Endothelial cell of umbilical vein (primary cell): ENCODE data around the gene DDR2. TPM values are rescaled to one million over a fixed set of nuclear protein-coding genes. Genes with fewer than 3 reads are reported as not detected.

Experiments
- BruUV-seq: library from RNA; stranded (reverse); fragments of 400-500 nt; replicated peaks from 2 replicates; lab custom pipeline; 2021; lab: Mats Ljungman, UMichigan
- CTCF ChIA-PET: fragments of 300-600, 350-600 bp; sonication (Branson Sonifier 250); formaldehyde crosslinking; loops from one replicate; lab custom pipeline; 2021; ENCODE audit warnings: antibody characterized with exemption, inconsistent platforms; lab: Charles Lee
- POLR2A ChIA-PET: fragments of 300-600, 350-600 bp; sonication (Branson Sonifier 250); formaldehyde crosslinking; loops from one replicate; lab custom pipeline; 2021; ENCODE audit warnings: antibody characterized with exemption, inconsistent platforms; lab: Charles Lee
- DNase-seq: peaks from one replicate; pipeline ENCODE4 v3.0.0-alpha.2; 2011; ENCODE audit warnings: low read depth, low spot score
- FAIRE-seq: peaks from 2 replicates; lab custom pipeline; 2011; peaks lifted over from hg19 to GRCh38; lab: Jason Lieb, UNC
- H2AFZ ChIP-seq: 2 replicates; pipeline ENCODE4 v1.6.0; 2012; ENCODE audit warnings: low read depth, low read length, control low read depth, inconsistent platforms
- H3K27ac ChIP-seq: 2 replicates; pipeline ENCODE4 v1.5.1; 2011; ENCODE audit warnings: low read depth, mild to moderate bottlenecking, control low read depth, low read length, moderate library complexity; ENCODE audit not compliant: insufficient read depth
- H3K27me3 ChIP-seq, 2 experiments: 2 replicates each; pipeline versions ENCODE4 v1.6.0 to v1.6.1; 2011; ENCODE audit warnings: low read length in 2 of 2, mixed read lengths in 1 of 2; ENCODE audit not compliant: control insufficient read depth in 2 of 2, insufficient read depth in 2 of 2
- H3K36me3 ChIP-seq, 2 experiments: 2 replicates in 1 of 2; 3 replicates in 1 of 2; pipeline ENCODE4 v1.5.1; 2011; ENCODE audit warnings: low read length in 2 of 2, mild to moderate bottlenecking in 1 of 2, moderate library complexity in 1 of 2; ENCODE audit not compliant: control insufficient read depth in 2 of 2, insufficient read depth in 2 of 2; ENCODE audit errors: extremely low read depth in 1 of 2
- H3K4me1 ChIP-seq: 3 replicates; pipeline ENCODE4 v1.5.1; 2011; ENCODE audit warnings: mild to moderate bottlenecking, low read length; ENCODE audit not compliant: control insufficient read depth, insufficient read depth; ENCODE audit errors: extremely low read depth
- H3K4me2 ChIP-seq: 2 replicates; pipeline ENCODE4 v1.6.1; 2011; ENCODE audit warnings: low read length, control low read depth, mixed read lengths; ENCODE audit not compliant: insufficient read depth
- H3K4me3 ChIP-seq, 3 experiments: fragments of 200-600 bp in 1 of 3; sonication (generic), shearing (Covaris generic) in 1 of 3; replicated peaks in 1 of 3; 2 replicates each; pipeline ENCODE4 v1.5.1; 2011 to 2016; ENCODE audit warnings: control low read depth in 3 of 3, low read length in 3 of 3, mild to moderate bottlenecking in 2 of 3, inconsistent platforms in 1 of 3, low read depth in 1 of 3, moderate library complexity in 1 of 3; ENCODE audit not compliant: insufficient read depth in 1 of 3
- H3K79me2 ChIP-seq: 2 replicates; pipeline ENCODE4 v1.6.0; 2012; ENCODE audit warnings: low read length, inconsistent platforms; ENCODE audit not compliant: control insufficient read depth, insufficient read depth
- H3K9ac ChIP-seq: replicated peaks from 2 replicates; pipeline ENCODE3; 2011; ENCODE audit warnings: low read length, control low read depth; ENCODE audit not compliant: insufficient read depth; ENCODE audit errors: extremely low read depth
- H3K9me1 ChIP-seq: replicated peaks from 3 replicates; pipeline ENCODE4 v1.6.0; 2011; ENCODE audit warnings: mild to moderate bottlenecking, low read length; ENCODE audit not compliant: control insufficient read depth, insufficient read depth; ENCODE audit errors: extremely low read depth
- H3K9me3 ChIP-seq: replicated peaks from 2 replicates; pipeline ENCODE4 v1.5.1; 2012; ENCODE audit warnings: low read length, inconsistent platforms; ENCODE audit not compliant: control insufficient read depth, insufficient read depth
- H4K20me1 ChIP-seq: replicated peaks from 2 replicates; pipeline ENCODE3; 2011; ENCODE audit warnings: mild to moderate bottlenecking, low read length; ENCODE audit not compliant: control insufficient read depth, insufficient read depth; ENCODE audit errors: extremely low read depth
- CTCF ChIP-seq, 2 donors: IDR thresholded peaks; 1 replicate in 1 of 2; 2 replicates in 1 of 2; pipeline ENCODE4 v1.5.1; 2011; ENCODE audit warnings: low read length in 2 of 2, mild to moderate bottlenecking in 2 of 2, moderate library complexity in 2 of 2, control low read depth in 1 of 2, inconsistent platforms in 1 of 2, low read depth in 1 of 2; ENCODE audit not compliant: insufficient read depth in 1 of 2; ENCODE audit errors: extremely low read depth in 1 of 2
- EZH2 ChIP-seq: IDR thresholded peaks from 2 replicates; pipeline ENCODE4 v1.6.1; 2012; ENCODE audit warnings: borderline replicate concordance, low read depth, mild to moderate bottlenecking, moderate library complexity, low read length, inconsistent platforms; ENCODE audit not compliant: severe bottlenecking
- FOS ChIP-seq: IDR thresholded peaks from 2 replicates; pipeline ENCODE4 v1.6.1; 2011; ENCODE audit warnings: mild to moderate bottlenecking, low read length, moderate library complexity, borderline replicate concordance; ENCODE audit not compliant: insufficient read depth
- GATA2 ChIP-seq: IDR thresholded peaks from 2 replicates; pipeline ENCODE4 v1.7.0; 2011; ENCODE audit warnings: low read depth, mild to moderate bottlenecking, moderate library complexity, mixed read lengths, low read length; ENCODE audit not compliant: insufficient read length, insufficient read depth
- JUN ChIP-seq: IDR thresholded peaks from 2 replicates; pipeline ENCODE4 v1.6.1; 2011; ENCODE audit warnings: borderline replicate concordance, low read depth; ENCODE audit not compliant: insufficient read length, insufficient read depth
- MAX ChIP-seq: IDR thresholded peaks from 2 replicates; pipeline ENCODE4 v1.6.1; 2011; ENCODE audit not compliant: insufficient read depth, insufficient read length
- MYC ChIP-seq: IDR thresholded peaks from one replicate; pipeline ENCODE4 v1.6.1; 2011; ENCODE audit warnings: mild to moderate bottlenecking, low read depth, low read length
- POLR2A ChIP-seq: IDR thresholded peaks from 2 replicates; pipeline ENCODE4 v1.6.1; 2012; ENCODE audit warnings: low read depth, mild to moderate bottlenecking, control low read depth, low read length
- POLR2AphosphoS5 ChIP-seq: IDR thresholded peaks from 2 replicates; pipeline ENCODE4 v1.6.1; 2012; ENCODE audit warnings: low read depth, mild to moderate bottlenecking, control low read depth, low read length, moderate library complexity; ENCODE audit not compliant: insufficient read depth
- dilution Hi-C: fragments of 300-500 bp; cut with MboI; formaldehyde crosslinking; loops from one replicate; pipeline ENCODE4 v1.15.0; 2019; ENCODE audit warnings: low sequenced_read_pairs; ENCODE audit not compliant: extremely low pct_ligation_motif_present
- intact Hi-C: fragments of 100-400 bp; cut with micrococcal nuclease; formaldehyde crosslinking; loops from one replicate; pipeline ENCODE4 v1.10.0; 2022
- polyA plus RNA-seq, 4 experiments: library from polyadenylated mRNA; depleted of rRNA in 3 of 4; stranded (reverse) in 3 of 4; unstranded in 1 of 4; fragments of >200 nt; gene quantifications; 2 replicates each; pipeline versions ENCODE4 v1.2.1 to v1.2.3, GENCODE V29; 2011 to 2012; ENCODE audit warnings: missing spikeins in 1 of 4
- total RNA-seq: library from RNA; stranded (reverse); gene quantifications from 2 replicates; pipeline ENCODE4 v1.2.3, GENCODE V29; 2021

The DDR2 gene
- total and polyA plus RNA-seq, 2 donors (not counting 3 experiments of a cell fraction or from before 2014, with no cell fraction given): 27.8 to 30.8 TPM

- Histone ChIP-seq H3K9ac (no peak overlapping the region), H3K36me3 (no peaks in the 10 kb centered on the region), H3K79me2 (no peaks in the 10 kb centered on the region), H2AFZ (no peak overlapping the region), H3K4me1 (no peaks in the 10 kb centered on the region), H4K20me1 (peaks cover 3% of the 10 kb centered on the region), H3K27ac (no peak overlapping the region), H3K9me3 (no peaks in the 10 kb centered on the region), H3K4me2 (no peak overlapping the region), H3K27me3 (no peaks in the 10 kb centered on the region), H3K4me3 (no peak overlapping the region), H3K9me1 (no peaks in the 10 kb centered on the region)
- dilution Hi-C loops: no loop called here
- POLR2A ChIA-PET: no interaction called here
- TF ChIP-seq CTCF (IDR thresholded peaks at IDR 0.05; ENCODE audit: extremely low read depth in 1 of 2, insufficient read depth in 1 of 2, low read depth in 1 of 2, low read length in 2 of 2) (no peak), POLR2A (no peak), GATA2 (no peak), JUN (no peak), EZH2 (no peak), MAX (no peak), FOS (no peak), POLR2AphosphoS5 (no peak), MYC (no peak)
- CTCF ChIA-PET: interaction anchor here (0.6 to 1.6 kb wide), 2 partner anchors 10 to 685 kb away, joined by 5 to 6 read pairs; no protein-coding TSS in a partner anchor
- FAIRE-seq (no peak), DNase-seq (no peak)
- no TSS peak for BruUV-seq
- intact Hi-C loops: no loop called here
Observed at GRCh38 chr1:162722036-162722435, 89.8 kb downstream of the DDR2 start.
